Endothelial cell of umbilical vein (primary cell): Measurements from ENCODE around the gene ZNF528.

Experiments
- CTCF ChIP-seq, 2 donors: IDR thresholded peaks; 1 replicate in 1 of 2; 2 replicates in 1 of 2; pipeline ENCODE4 v1.5.1; 2011; ENCODE audit warnings: low read length in 2 of 2, mild to moderate bottlenecking in 2 of 2, moderate library complexity in 2 of 2, control low read depth in 1 of 2, inconsistent platforms in 1 of 2, low read depth in 1 of 2; ENCODE audit not compliant: insufficient read depth in 1 of 2; ENCODE audit errors: extremely low read depth in 1 of 2
- EZH2 ChIP-seq: IDR thresholded peaks from 2 replicates; pipeline ENCODE4 v1.6.1; 2012; ENCODE audit warnings: borderline replicate concordance, low read depth, mild to moderate bottlenecking, moderate library complexity, low read length, inconsistent platforms; ENCODE audit not compliant: severe bottlenecking
- JUN ChIP-seq: IDR thresholded peaks from 2 replicates; pipeline ENCODE4 v1.6.1; 2011; ENCODE audit warnings: borderline replicate concordance, low read depth; ENCODE audit not compliant: insufficient read length, insufficient read depth
- POLR2A ChIP-seq: IDR thresholded peaks from 2 replicates; pipeline ENCODE4 v1.6.1; 2012; ENCODE audit warnings: low read depth, mild to moderate bottlenecking, control low read depth, low read length
- POLR2AphosphoS5 ChIP-seq: IDR thresholded peaks from 2 replicates; pipeline ENCODE4 v1.6.1; 2012; ENCODE audit warnings: low read depth, mild to moderate bottlenecking, control low read depth, low read length, moderate library complexity; ENCODE audit not compliant: insufficient read depth

DNA sequence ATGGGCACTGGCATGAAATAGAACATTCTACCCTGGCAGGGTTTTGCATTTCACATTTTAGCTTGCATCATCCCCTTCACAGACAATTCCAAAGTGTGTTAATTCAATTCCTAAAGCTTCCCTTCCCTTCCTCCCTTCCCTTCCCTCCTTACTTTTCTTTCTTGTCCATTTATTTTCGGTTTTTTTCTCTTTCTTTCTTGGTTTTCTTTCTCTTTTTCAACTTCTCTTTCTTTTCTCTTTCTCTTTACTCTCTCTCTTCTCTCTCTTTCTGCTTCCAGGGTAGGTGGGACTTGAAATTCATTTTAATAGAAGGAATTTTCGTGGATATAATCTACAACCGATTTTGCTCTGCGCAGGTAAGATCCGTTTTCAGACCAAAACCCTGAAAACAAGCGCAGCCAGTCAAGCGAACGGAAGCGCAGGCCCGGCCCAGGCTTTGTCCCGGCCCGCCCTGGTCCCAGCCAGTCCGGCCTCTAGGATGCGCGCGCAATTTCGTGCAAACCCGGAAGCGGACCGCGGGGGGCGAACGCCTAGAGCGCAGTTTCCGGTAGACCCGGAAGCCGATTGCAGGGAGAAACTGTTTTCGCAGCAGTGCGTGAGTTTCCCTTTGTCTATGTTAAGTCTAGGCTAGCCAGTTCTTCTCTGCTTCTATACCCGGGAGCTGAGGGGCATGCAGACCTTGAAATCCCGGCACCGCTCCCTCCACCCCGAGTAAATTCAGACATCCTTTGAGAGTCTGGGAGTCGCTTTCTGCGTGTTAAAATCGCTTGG, at the start of gene ZNF528:
- TF ChIP-seq JUN (no peak), CTCF (IDR thresholded peaks at IDR 0.05; ENCODE audit: extremely low read depth in 1 of 2, insufficient read depth in 1 of 2, low read depth in 1 of 2, low read length in 2 of 2) (no peak), POLR2AphosphoS5 (peak; percentile 84), POLR2A (peak; percentile 84), EZH2 (no peak)
